Daoy (cell line): ENCODE results near the gene DHRS11. TPM values are rescaled to one million over a fixed set of nuclear protein-coding genes. Genes with fewer than 3 reads are reported as not detected.

ENCODE experiments used
- DNase-seq: peaks from one replicate; pipeline ENCODE4 v3.0.0-alpha.2; 2015; ENCODE audit warnings: low read depth
- total RNA-seq: library from RNA; depleted of rRNA; stranded (reverse); fragments of >200 nt; shearing (Covaris generic); gene quantifications from 2 replicates; pipeline ENCODE4 v1.2.3, GENCODE V29; 2014; rRNA removed

The DHRS11 gene
- total RNA-seq, 1 experiment from 2014 or later, result 5.5 TPM

GRCh38 chr17:36650096-36650775, 58.6 kb downstream of the DHRS11 start:
- no peak for DNase-seq

Other genes starting within 250 kb of the DHRS11 start
- not detected in 2 replicates for gene TBC1D3H, start 203.4 kb upstream of the DHRS11 start, total RNA-seq
- gene ZNHIT3, start 105.2 kb upstream of the DHRS11 start, total RNA-seq, result 56.0 and 61.0 TPM in 2 replicates
- gene MYO19, start 57.0 kb upstream of the DHRS11 start, total RNA-seq, result 50.5 and 52.6 TPM in 2 replicates
- gene PIGW, start 56.9 kb upstream of the DHRS11 start, total RNA-seq, result 6.3 and 6.6 TPM in 2 replicates
- 34.7 and 36.6 TPM in 2 replicates for gene GGNBP2, start 47.0 kb upstream of the DHRS11 start, total RNA-seq
- 10.4 and 14.5 TPM in 2 replicates for gene MRM1, start 9.7 kb downstream of the DHRS11 start, total RNA-seq